DOHH2 (cell line): ENCODE data around the gene TCF12.

Source experiments
- H3F3A ChIP-seq: fragments of 200-600 bp; sonication (generic), shearing (Covaris generic); 2 replicates; pipeline ENCODE4 v1.6.0; 2016; ENCODE audit warnings: antibody characterized with exemption, mild to moderate bottlenecking; ENCODE audit not compliant: control insufficient read depth, insufficient read depth
- H3K27ac ChIP-seq: fragments of 200-600 bp; sonication (generic); 2 replicates; pipeline ENCODE4 v1.5.1; 2014; ENCODE audit warnings: low read depth, mild to moderate bottlenecking, low read length, moderate library complexity
- H3K27me3 ChIP-seq: fragments of 200-600 bp; sonication (generic); 2 replicates; pipeline ENCODE4 v1.6.1; 2014; ENCODE audit warnings: mild to moderate bottlenecking, low read length, mixed read lengths; ENCODE audit not compliant: control insufficient read depth
- H3K36me3 ChIP-seq: fragments of 200-600 bp; sonication (generic); 2 replicates; pipeline ENCODE4 v1.6.1; 2014; ENCODE audit warnings: mild to moderate bottlenecking, low read length, moderate library complexity, mixed read lengths; ENCODE audit not compliant: control insufficient read depth
- H3K4me1 ChIP-seq: fragments of 200-600 bp; sonication (generic); 2 replicates; pipeline ENCODE4 v1.6.1; 2014; ENCODE audit warnings: mild to moderate bottlenecking, low read length, mixed read lengths; ENCODE audit not compliant: control insufficient read depth
- H3K4me2 ChIP-seq: fragments of 200-600 bp; sonication (generic); 2 replicates; pipeline ENCODE4 v1.6.0; 2014; ENCODE audit warnings: mild to moderate bottlenecking, low read length, moderate library complexity
- H3K4me3 ChIP-seq: fragments of 200-600 bp; sonication (generic); 2 replicates; pipeline ENCODE4 v1.5.1; 2014; ENCODE audit warnings: mild to moderate bottlenecking, low read length, mixed read lengths
- H3K79me2 ChIP-seq: fragments of 200-600 bp; sonication (generic); 2 replicates; pipeline ENCODE4 v1.6.1; 2014; ENCODE audit warnings: mild to moderate bottlenecking, low read length, mixed read lengths; ENCODE audit not compliant: control insufficient read depth
- H3K9me2 ChIP-seq: fragments of 200-600 bp; sonication (generic); replicated peaks from 2 replicates; pipeline ENCODE4 v1.6.1; 2014; ENCODE audit warnings: mild to moderate bottlenecking, low read length, mixed read lengths; ENCODE audit not compliant: control insufficient read depth
- H3K9me3 ChIP-seq: fragments of 200-600 bp; sonication (generic); 2 replicates; pipeline ENCODE4 v1.6.1; 2014; ENCODE audit warnings: antibody characterized with exemption, low read length, mixed read lengths; ENCODE audit not compliant: control insufficient read depth, insufficient read depth
- H4K20me1 ChIP-seq: fragments of 200-600 bp; sonication (generic); 2 replicates; pipeline ENCODE4 v1.6.0; 2014; ENCODE audit warnings: low read depth, mild to moderate bottlenecking, antibody characterized with exemption, low read length, moderate library complexity; ENCODE audit not compliant: control insufficient read depth, insufficient read depth
- EZH2phosphoT487 ChIP-seq: fragments of 200-600 bp; sonication (generic); IDR thresholded peaks from 2 replicates; pipeline ENCODE4 v1.6.1; 2017; ENCODE audit warnings: borderline replicate concordance, mild to moderate bottlenecking, antibody characterized with exemption, low read length, moderate library complexity, mixed read lengths
- TF ChIP-seq, protein P1 (sequence below): fragments of 200-600 bp; sonication (generic); IDR thresholded peaks from one replicate; pipeline ENCODE4 v1.5.1; 2014; ENCODE audit warnings: antibody characterized with exemption, mild to moderate bottlenecking, low read depth, low read length; ENCODE audit not compliant: poor library complexity, severe bottlenecking

Gene TCF12

DNA sequence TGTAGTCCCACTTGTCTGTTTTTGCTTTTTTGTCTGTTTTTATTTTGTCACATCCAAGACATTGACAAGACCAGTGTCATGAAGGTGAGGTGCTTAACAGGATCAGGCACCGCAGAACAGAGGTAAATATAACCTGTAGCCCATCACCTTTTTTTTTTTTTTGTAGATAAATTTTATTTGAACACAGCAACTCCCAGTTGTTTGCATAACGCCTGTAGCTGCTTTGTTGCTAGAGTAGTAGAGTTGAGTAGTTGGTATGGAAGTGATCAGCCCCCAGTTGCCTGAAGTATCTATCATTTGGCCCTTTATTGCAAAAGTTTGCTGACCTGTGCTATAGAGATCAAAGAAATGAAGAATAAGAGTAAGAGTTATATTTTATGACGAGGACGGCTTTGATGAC is 135.0 kb downstream of the TCF12 start:
- Histone ChIP-seq H3K9me3 (no peaks in the 10 kb centered on the region), H3K4me2 (no peak overlapping the region), H3K27me3 (no peaks in the 10 kb centered on the region), H3K4me1 (peaks cover 5% of the 10 kb centered on the region), H3K27ac (no peak overlapping the region), H3K4me3 (no peak overlapping the region), H3K79me2 (peaks cover 98% of the 10 kb centered on the region), H3F3A (no peaks in the 10 kb centered on the region), H4K20me1 (0 out of 2 replicates have a peak, but pooled peaks cover 4% of the 10 kb centered on the region), H3K36me3 (no peaks in the 10 kb centered on the region; the same call in 1 of the 2 replicates), H3K9me2 (no peaks in the 10 kb centered on the region)
- TF ChIP-seq, protein P1, sequence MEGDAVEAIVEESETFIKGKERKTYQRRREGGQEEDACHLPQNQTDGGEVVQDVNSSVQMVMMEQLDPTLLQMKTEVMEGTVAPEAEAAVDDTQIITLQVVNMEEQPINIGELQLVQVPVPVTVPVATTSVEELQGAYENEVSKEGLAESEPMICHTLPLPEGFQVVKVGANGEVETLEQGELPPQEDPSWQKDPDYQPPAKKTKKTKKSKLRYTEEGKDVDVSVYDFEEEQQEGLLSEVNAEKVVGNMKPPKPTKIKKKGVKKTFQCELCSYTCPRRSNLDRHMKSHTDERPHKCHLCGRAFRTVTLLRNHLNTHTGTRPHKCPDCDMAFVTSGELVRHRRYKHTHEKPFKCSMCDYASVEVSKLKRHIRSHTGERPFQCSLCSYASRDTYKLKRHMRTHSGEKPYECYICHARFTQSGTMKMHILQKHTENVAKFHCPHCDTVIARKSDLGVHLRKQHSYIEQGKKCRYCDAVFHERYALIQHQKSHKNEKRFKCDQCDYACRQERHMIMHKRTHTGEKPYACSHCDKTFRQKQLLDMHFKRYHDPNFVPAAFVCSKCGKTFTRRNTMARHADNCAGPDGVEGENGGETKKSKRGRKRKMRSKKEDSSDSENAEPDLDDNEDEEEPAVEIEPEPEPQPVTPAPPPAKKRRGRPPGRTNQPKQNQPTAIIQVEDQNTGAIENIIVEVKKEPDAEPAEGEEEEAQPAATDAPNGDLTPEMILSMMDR: no peak
- no peak for TF ChIP-seq EZH2phosphoT487

DNA sequence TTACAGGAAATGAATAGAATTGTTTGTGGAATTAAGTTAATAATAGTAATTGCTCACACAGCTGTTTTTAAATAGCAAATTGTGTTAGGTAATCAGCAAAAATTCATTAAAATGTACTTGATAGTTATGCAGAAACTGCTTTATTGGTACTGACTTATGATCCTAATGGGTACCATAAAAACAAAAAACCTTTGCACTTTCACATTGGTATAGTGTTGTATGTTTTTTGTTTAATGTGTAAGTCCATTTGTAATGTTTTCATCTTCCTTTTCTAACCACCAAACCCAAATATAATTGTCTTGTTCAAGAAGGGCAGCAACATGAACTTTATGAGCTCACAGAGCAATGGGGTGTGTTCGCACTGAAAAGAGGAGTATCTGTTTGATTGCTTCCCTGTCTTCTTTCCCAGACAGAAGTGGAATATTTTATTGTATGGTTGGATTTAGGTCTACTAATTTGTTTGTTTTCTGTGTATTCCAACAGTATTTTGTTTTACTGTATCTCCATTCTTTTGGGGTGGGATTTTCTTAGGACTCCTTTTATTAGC is 135.8 kb downstream of the TCF12 start:
- Histone ChIP-seq H3K9me2 (no peaks in the 10 kb centered on the region), H3K27me3 (no peaks in the 10 kb centered on the region), H3K4me1 (peaks cover 5% of the 10 kb centered on the region), H3K4me3 (no peak overlapping the region), H3K9me3 (no peaks in the 10 kb centered on the region), H3K4me2 (no peak overlapping the region), H3K36me3 (no peaks in the 10 kb centered on the region), H3K79me2 (peaks cover 98% of the 10 kb centered on the region), H3F3A (no peaks in the 10 kb centered on the region), H3K27ac (no peak overlapping the region), H4K20me1 (no peaks in the 10 kb centered on the region)
- no peak for TF ChIP-seq EZH2phosphoT487
- TF ChIP-seq, protein P1: no peak

DNA sequence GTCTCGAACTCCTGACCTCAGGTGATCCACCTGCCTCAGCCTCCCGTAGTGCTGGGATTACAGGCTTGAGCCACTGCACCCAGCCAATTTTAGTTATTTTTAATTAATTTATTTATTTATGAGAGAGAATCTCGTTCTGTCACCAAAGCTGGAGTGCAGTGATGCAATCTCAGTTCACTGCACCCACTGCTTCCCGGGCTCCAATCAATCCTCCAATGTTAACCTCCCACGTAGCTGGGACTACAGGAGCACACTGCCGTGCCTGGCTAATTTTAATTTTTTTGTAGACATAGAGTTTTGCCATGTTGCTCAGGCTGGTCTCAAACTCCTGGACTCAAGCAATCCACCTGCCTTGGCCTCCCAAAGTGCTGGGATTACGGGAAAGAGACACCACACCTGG is 137.9 kb downstream of the TCF12 start:
- H3K79me2 ChIP-seq: peaks cover 96% of the 10 kb centered on the region
- H3K4me3 ChIP-seq: no peak overlapping the region
- H3K4me1 ChIP-seq: peaks cover 5% of the 10 kb centered on the region

More for the DNA sequence above, 137.9 kb downstream of the TCF12 start:
- Histone ChIP-seq H3K4me2 (no peak overlapping the region), H3K27ac (no peak overlapping the region), H3K9me2 (no peaks in the 10 kb centered on the region), H3F3A (no peaks in the 10 kb centered on the region), H4K20me1 (no peaks in the 10 kb centered on the region), H3K9me3 (no peaks in the 10 kb centered on the region), H3K27me3 (no peaks in the 10 kb centered on the region), H3K36me3 (no peaks in the 10 kb centered on the region)
- TF ChIP-seq, protein P1: no peak
- TF ChIP-seq EZH2phosphoT487: no peak
